Measurements from ENCODE around the gene LRCH3.
A peak's percentile ranks its signal among the peaks of the same experiment; 100 is the strongest.

The LRCH3 gene

GRCh38 chr3:197810901-197811300 lies 19.8 kb downstream of the LRCH3 start:
- no peaks in the 10 kb centered on the region for H3K36me3 ChIP-seq (ENCODE audit: control insufficient read depth in 2 of 2, insufficient read depth in 1 of 2, low read length in 2 of 2)
- peaks cover 7% of the 10 kb centered on the region; the same call in 1 of the 2 replicates for H3K4me1 ChIP-seq (ENCODE audit: control insufficient read depth, insufficient read depth, low read length)
- no peak overlapping the region for H3K4me3 ChIP-seq (ENCODE audit: low read depth, low read length)
- H3K27ac ChIP-seq (ENCODE audit: extremely low read depth, low read depth, low read length): no peak overlapping the region
- no peak for TF ChIP-seq PRDM4 (tag by site-specific recombination; IDR thresholded peaks at IDR 0.05)
- TF ChIP-seq ZNF664 (tag by site-specific recombination; IDR thresholded peaks at IDR 0.05): peak; percentile 19; the same call in 1 of the 2 replicates
- no peaks in the 10 kb centered on the region for H3K9me3 ChIP-seq (ENCODE audit: control insufficient read depth, insufficient read depth, low read depth, low read length)
- ChIA-PET CTCF (no interaction called here), POLR2A (no interaction called here)

GRCh38 chr3:197811343-197811742 lies 20.3 kb downstream of the LRCH3 start:
- no peak overlapping the region for H3K27ac ChIP-seq (ENCODE audit: extremely low read depth, low read depth, low read length)
- CTCF ChIA-PET: no interaction called here

GRCh38 chr3:197814372-197814771 lies 23.3 kb downstream of the LRCH3 start:
- Histone ChIP-seq H3K9me3 (ENCODE audit: control insufficient read depth, insufficient read depth, low read depth, low read length) (no peaks in the 10 kb centered on the region), H3K27ac (ENCODE audit: extremely low read depth, low read depth, low read length) (no peak overlapping the region), H3K4me3 (ENCODE audit: low read depth, low read length) (no peak overlapping the region), H3K36me3 (ENCODE audit: control insufficient read depth in 2 of 2, insufficient read depth in 1 of 2, low read length in 2 of 2) (no peaks in the 10 kb centered on the region; a peak in 1 of 3 replicates), H3K4me1 (ENCODE audit: control insufficient read depth, insufficient read depth, low read length) (peaks cover 7% of the 10 kb centered on the region; the same call in 1 of the 2 replicates)
- ChIA-PET CTCF (no interaction called here), POLR2A (no interaction called here)
- no peak for TF ChIP-seq SETDB1 (IDR thresholded peaks at IDR 0.05; ENCODE audit: insufficient read length, low read length)
- TF ChIP-seq ZNF530 (tag by site-specific recombination; IDR thresholded peaks at IDR 0.05; ENCODE audit: low read depth): no peak
- TF ChIP-seq YY2 (tag by site-specific recombination; IDR thresholded peaks at IDR 0.05): no peak
- TF ChIP-seq PATZ1 (tag by site-specific recombination; IDR thresholded peaks at IDR 0.05): no peak
- TF ChIP-seq SP7 (tag by site-specific recombination; IDR thresholded peaks at IDR 0.05): no peak
- TF ChIP-seq ZNF501 (tag by site-specific recombination; IDR thresholded peaks at IDR 0.05): no peak
- TF ChIP-seq ZNF24 (tag by site-specific recombination; IDR thresholded peaks at IDR 0.05): no peak
- no peak for TF ChIP-seq ZNF830 (tag by site-specific recombination; IDR thresholded peaks at IDR 0.05; ENCODE audit: low read depth)
- TF ChIP-seq ZNF16 (tag by site-specific recombination; IDR thresholded peaks at IDR 0.05; ENCODE audit: low read depth): no peak
- TF ChIP-seq KLF17 (tag by site-specific recombination; IDR thresholded peaks at IDR 0.05): no peak
- no peak for TF ChIP-seq ZSCAN4 (tag by site-specific recombination; IDR thresholded peaks at IDR 0.05)
- no peak for TF ChIP-seq ZNF561 (tag by site-specific recombination; IDR thresholded peaks at IDR 0.05; ENCODE audit: borderline replicate concordance)

More at GRCh38 chr3:197811343-197811742, 20.3 kb downstream of the LRCH3 start:
- POLR2A ChIA-PET: no interaction called here
- H3K9me3 ChIP-seq (ENCODE audit: control insufficient read depth, insufficient read depth, low read depth, low read length): no peaks in the 10 kb centered on the region
- H3K36me3 ChIP-seq (ENCODE audit: control insufficient read depth in 2 of 2, insufficient read depth in 1 of 2, low read length in 2 of 2): no peaks in the 10 kb centered on the region
- TF ChIP-seq ZFP69B (tag by site-specific recombination; IDR thresholded peaks at IDR 0.05): peak; percentile 91
- no peak for TF ChIP-seq ZNF211 (tag by site-specific recombination; IDR thresholded peaks at IDR 0.05; ENCODE audit: low read depth)
- TF ChIP-seq ZNF629 (tag by site-specific recombination; IDR thresholded peaks at IDR 0.05): peak; percentile 48; the same call in 1 of the 2 replicates
- TF ChIP-seq GLIS2 (tag by site-specific recombination; IDR thresholded peaks at IDR 0.05): no peak
- peak; percentile 84; the same call in 1 of the 2 replicates for TF ChIP-seq ZNF692 (tag by site-specific recombination; IDR thresholded peaks at IDR 0.05)
- peak; percentile 58 for TF ChIP-seq ZFHX2 (tag by site-specific recombination; conservative IDR thresholded peaks at IDR 0.05)
- peak; percentile 77; the same call in 1 of the 2 replicates for TF ChIP-seq ATF2 (tag by site-specific recombination; IDR thresholded peaks at IDR 0.05; ENCODE audit: low read depth)
- H3K4me3 ChIP-seq (ENCODE audit: low read depth, low read length): no peak overlapping the region
- H3K4me1 ChIP-seq (ENCODE audit: control insufficient read depth, insufficient read depth, low read length): peaks cover 7% of the 10 kb centered on the region; the same call in 1 of the 2 replicates

Measured in HEK293 (cell line).